Hypothalamus (tissue), 51 donors: ENCODE data around the gene HAUS3.
"Not testable (repeated sequence)": the region's sequence is repeated elsewhere in the genome, so short reads cannot be mapped to it uniquely, and the experiment has no call there.

Experiments
- DNase-seq, 51 donors: peaks; one replicate each; lab custom pipeline; 2025; lab: John Stamatoyannopoulos, UW

The HAUS3 gene

DNA sequence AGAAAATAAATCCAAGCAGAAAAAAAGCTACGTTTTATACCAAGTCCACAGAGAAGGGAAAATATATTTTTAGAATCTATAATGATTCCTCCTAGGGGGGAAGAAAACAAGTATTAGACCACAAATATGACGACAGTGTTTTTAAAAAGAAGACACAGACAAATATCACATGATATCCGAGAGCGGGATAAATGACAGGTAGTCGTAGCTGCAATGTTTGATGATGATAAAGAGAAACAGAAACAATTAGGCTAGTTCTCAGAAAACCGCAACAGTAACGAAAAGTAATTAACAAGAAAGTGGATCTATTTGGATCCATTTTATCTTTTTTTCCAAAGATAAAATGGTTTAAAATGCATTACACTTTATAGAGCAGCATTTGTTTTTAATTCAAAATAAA, 918 bp downstream of the HAUS3 start:
- DNase-seq = no peak

DNA sequence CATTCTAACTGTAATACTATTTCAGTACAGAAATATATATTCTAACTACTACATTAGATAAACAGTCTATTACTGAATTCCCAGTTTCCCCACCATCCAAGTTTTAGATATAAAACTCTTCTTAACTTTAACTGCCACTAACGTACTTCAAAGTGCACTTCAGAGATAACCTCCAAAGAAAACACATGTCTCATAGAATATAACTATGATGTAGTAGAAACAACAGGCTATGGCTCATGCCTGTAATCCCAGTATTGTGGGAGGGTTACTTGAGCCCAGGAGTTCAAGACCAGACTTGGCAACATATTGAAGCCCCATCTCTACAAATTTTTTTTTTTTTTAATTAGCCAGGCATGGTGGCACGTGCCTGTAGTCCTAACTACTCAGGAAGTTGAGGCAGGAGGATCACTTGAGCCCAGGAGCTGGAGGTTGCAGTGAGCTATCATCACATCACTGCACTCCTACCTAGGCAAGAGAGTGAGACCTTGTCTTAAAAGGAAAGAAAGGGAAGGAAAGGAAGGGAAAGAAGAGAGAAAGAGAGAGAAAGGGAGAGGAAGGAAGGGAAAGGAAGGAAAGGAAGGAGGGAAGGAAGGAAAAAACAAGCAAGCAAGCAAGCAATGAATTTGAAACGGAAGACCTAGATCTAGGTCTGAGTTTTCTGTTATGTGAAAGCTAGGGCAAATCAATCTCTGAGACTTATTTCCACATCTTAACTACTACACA, 4.8 kb downstream of the HAUS3 start:
- no peak for DNase-seq

DNA sequence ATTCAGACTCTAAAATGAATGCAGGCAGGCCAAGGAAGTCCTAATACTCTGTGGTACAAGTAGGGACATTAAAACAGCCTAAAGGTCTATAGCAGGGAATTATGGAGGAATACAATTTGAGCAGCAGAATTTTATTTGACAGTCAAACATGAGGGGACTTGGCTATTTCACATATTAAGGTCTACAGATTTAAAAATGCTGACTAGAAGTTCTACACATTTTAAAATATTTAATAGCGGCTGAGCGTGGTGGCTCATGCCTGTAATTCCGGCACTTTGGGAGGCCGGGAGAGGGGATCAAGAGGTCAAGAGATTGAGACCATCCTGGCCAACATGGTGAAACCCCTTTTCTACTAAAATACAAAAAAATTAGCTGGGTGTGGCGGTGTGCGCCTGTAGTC, 10.8 kb downstream of the HAUS3 start:
- no peak for DNase-seq

DNA sequence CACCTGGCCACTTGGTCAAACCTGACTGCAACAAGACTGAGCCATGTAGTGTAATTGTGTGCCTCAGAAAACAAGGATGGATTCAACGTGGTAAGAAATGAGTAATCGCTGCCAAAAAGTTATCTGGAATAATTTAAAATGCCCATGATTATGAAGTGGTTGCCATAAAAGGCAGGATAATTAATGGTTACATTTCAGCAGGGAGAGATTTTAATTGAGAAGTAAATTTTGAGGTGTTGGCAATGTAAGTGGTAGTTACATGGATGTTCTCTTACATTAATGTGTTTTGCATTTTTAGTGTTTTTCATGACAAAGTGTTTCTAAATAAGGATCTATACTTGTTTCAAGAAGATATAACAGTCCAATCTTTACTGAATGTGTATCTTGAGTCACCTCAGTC, 15.7 kb downstream of the HAUS3 start:
- no peak for DNase-seq

DNA sequence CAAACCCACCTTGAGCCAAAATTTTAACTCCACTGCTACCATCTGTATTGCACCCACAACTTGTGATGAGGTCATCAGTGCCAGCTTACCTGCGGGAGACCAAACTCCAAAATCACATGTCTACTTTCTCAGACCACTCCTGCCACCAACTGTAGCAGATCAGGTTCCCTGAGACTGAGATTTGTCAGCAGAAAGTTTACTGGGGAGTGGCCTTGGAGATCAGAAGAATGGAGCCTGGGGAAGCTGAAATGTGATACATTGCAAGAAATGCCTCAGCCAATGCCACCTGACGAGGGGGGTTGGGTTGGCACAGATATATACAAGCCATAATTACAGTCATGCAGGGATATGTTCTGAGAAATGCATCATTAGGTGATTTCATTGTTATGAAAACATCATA, 19.1 kb downstream of the HAUS3 start:
- DNase-seq = no peak

DNA sequence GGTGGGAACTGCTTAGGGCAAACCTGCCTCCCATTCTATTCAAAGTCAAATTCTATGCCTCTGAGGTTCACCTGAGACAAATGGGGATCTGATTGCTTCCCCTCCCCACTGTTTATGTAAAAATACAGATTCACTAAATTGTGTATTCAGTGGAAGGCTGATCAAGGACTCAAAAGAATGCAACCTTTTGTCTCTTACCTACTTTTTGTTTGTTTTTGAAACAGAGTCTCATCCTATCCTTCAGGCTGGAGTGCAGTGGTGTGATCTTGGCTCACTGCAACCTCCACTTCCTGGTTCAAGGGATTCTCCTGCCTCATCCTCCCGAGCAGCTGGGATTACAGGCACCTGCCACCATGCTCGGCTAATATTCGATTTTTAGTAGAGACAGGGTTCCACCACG, 20.5 kb downstream of the HAUS3 start:
- not testable (repeated sequence) for DNase-seq

DNA sequence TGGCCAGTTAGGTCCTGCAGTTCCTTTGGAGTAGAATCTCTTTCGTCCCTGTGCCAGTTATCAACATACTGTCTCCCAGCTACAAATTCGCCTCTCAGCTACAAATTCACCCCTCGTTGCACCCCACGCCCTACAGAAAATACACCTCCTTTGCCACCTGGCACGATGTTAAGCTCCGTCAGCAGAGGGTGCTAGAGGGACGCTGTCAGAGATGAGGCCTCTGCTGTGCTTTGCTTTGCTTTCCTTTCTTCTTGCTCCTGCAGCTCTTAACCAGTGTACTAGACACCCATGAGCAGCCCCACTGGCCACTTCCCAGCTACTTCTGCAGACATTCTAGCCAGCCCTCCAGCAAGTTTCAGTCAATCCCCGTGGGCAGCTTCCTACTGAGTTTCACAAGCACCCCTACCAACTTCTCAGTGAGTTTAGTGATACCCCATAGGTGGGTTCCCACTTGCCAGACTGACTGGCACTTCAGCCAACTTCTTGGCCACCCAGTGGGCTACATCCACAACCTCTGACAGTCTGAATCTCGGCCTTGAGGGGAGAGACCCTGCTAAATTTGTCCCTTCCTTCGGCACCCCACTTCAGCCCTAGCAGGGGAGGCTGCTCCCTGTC, 21.8 kb downstream of the HAUS3 start:
- peak in 44 of 51 donors; percentile 10 to 74 (median 42) for DNase-seq

DNA sequence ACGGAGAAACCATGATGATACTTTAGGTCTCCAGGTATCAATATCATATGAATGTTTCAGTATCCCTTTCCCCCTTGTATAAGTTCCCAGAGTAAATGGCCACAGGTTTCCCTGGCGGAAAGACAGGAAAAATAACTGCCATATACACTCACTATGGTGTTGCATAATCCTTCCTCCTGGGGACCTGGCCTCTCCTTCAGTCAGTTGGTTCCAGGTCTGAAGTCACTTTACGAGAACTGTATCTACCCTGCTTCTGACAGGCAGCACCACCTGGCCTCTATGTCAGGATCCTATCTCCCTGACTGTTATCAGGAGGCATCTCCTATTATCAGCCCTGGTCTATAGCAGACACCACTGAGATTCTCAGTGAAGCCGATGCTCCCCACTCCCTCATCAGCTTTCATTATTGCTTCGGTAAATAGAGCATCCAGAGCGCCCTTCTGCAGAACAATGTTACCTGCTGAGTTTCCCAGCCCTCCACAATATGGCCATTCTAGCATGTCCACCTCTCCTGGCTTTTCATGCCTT, 22.6 kb downstream of the HAUS3 start:
- DNase-seq = no peak

DNA sequence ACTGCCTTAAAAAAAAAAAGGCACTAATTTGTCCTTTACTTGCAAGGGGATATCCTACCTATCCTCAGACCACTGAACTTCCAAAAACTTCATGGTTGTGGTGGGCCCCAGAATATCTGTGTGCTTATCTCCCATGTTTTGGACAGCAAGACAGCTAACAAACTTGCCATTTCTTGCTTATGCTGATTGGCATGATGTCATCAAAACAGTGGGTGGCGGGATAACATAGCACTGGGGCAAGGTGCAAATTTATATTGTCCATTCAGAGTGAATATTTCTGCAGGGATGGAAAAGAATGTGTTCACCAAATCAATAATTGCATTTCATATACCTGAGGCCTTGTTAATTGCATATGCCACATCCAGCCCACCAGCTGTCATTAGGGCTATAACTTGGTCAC, 23.5 kb downstream of the HAUS3 start:
- no peak for DNase-seq

DNA sequence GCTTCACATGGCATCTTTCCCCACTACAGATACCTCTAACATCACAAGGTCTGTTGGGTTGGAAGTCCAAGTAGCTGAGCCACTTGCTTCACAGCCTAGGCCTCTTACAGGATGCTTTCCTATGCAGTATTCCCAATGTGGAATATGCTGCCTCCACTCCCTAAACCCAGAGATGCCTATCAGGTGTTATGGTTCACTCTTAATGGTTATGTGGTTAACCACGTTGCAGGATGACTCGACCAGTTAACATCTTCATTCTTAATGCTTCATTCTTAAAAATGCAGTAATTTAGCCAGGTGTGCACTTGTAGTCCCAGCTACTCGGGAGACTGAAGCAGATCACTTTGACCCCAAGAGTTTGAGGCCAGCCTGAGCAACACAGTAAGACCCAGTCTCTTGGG, 24.2 kb downstream of the HAUS3 start:
- DNase-seq = no peak

DNA sequence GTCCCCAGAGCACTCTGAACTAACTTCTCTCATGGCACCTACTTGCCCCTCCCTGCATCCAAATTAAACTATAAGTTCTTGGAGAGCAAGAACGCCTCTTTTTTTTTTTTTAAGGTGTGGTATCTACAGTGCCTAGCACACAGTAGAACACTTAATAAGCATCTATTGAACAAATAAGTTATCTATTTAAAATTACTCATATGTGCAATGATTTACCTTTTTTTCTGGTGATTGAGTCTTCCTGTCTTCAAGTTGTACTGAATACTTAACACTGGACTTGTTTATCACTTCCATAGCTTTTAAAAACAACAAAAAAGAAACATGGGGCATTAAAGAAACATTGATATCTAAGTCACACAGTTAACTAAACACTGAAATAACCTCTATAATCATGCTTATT, 29.1 kb downstream of the HAUS3 start:
- DNase-seq = no peak

DNA sequence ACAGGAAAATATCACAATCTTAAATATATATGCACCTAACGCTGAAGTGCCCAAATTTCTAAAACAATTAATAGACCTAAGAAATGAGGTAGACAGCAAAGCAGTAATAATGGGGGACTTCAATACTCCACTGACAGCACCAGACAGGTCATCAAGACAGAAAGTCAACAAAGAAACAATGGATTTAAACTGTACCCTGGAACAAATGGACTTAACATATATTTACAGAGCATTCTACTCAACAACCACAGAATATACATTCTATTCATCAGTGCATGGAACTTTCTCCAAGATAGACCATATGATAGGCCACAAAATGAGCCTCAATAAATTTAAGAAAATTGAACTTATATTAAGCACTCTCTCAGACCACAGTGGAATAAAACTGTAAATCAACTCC, 39.1 kb downstream of the HAUS3 start:
- not testable (repeated sequence) for DNase-seq

DNA sequence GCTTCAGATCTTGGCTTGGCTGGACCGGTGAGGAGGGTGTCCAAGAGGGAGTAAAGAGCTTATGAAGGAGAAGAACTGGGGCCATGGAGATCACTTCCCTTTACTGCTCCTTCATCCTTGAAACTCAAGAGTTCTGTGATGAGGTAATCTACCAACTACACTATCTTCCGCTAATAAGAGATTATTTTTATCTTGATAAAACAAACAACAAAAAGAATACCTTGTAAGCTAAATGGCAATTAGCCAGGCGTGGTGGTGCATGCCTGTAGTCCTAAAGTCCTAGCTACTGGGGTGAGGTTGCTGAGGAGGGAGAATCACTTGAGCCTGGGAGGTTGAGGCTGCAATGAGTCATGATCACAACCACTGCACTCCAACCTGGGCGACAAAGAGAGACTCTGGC, 47.4 kb downstream of the HAUS3 start:
- DNase-seq = no peak

DNA sequence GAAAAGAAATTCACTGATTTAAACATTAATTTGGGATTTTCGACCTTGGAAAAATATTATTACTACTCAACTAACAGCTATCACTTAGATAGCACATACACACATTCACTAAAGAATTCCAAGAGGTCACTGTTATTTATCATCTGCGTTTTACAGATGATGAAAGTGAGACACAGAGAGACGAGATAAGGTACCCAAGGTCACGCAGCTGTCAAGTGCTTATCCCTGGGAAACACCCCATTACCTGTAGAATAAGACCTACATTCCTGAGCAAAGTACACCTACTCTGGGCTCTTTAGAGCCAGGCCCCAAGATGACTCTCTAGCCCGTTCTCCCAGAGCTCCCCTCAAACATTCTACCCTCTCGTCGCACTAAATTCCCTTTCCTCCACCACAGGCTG, 48.6 kb downstream of the HAUS3 start:
- DNase-seq = no peak

DNA sequence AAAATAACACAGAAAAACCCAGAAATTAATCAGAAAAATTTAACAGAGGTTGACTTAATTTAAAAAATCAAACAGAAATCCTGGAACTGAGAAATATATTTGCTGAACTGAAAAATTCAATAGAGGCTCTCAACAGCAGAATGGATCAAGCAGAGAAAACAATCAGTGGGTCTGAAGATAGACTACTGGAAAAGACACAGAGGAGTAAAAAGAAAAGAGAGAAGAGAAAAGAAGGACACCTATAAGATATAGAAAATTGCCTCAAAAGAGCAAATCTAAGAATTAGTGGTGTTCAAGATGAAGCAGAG, 55.1 kb downstream of the HAUS3 start:
- no peak for DNase-seq

DNA sequence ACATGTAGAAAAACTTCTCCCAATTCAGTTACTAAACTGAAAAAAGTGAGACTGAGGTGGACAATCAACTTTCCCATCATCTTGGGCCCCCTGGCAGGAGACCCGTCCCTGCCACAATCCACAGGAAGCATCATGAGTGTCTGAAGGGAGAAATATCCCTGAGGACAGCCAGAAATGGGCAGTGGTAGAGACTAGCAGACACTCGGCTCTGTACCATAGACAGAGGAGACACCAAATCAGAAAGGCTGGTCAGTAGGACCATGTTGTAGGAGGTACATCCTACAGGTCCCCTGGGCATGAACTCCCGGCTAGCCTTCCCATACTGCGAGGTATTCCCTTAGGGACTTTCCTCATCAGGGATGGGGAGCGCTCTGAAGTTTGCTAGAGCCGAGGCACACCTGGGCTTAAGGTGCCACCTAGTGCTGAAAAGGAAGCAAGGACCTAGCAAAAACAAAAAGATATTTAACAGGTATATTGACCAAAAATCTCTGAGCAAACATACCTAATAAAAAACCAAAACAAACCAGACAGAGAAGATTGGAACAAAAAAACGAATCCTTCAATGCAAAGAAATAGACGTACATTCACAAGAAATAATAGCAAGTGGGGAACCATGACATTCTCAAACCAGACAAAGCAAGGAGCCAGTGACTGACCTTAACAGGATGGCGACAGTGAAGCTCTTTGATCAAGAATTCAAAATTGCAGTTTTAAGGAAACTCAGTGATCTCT, 55.6 kb downstream of the HAUS3 start:
- DNase-seq = no peak

DNA sequence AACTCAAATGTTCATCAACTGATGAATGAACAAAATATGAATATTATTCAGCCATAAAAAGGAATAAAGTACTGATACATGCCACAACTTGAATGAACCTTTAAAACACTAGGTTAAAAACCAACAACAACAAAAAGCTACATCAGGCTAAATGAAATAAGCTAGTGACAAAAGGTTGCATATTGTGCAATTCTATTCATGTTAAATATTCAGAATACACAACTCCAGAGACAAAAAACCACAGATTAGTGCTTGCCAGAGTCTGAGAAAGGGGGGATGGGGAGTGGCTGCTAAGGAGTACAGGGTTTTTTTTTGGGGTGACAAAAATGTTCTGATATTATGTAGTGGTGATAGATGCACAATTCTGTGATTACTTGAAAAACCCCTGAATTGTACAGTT, 58.5 kb downstream of the HAUS3 start:
- DNase-seq = no peak

DNA sequence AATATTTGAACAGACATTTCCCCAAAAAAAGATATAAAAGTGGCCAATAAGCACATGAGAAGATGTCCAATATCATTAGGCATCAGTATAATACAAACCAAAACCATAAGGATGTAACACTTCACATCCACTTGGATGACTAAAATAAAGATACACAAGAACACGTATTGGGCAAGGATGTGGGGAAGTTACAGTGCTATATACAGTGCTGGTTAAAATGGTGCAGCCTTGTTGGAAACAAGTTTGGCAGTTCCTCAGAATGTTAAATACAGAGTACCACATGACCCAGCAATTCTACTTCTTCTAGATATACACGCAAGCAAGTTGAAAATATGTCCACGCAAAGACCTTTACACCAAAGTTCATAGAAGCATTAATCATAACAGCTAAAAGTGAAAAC, 58.9 kb downstream of the HAUS3 start:
- DNase-seq = no peak

DNA sequence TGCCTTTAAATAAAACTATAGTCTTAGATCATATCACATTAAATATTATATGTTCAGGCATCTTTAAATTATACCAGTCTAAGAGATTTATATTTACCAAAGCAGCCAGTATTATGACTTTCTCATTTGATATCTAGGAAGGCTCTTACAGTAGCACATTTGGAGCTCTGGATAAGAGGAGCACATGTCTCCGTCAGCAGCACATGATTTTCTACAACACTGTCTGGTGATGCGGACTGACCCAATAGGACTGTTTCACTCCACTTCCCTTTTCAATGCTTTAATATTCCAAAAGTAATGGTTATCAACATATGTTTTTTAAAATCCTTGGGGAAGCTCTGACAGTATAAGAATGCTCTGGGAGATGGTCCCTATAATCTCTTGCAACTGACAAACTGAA, 61.5 kb downstream of the HAUS3 start:
- DNase-seq = no peak

DNA sequence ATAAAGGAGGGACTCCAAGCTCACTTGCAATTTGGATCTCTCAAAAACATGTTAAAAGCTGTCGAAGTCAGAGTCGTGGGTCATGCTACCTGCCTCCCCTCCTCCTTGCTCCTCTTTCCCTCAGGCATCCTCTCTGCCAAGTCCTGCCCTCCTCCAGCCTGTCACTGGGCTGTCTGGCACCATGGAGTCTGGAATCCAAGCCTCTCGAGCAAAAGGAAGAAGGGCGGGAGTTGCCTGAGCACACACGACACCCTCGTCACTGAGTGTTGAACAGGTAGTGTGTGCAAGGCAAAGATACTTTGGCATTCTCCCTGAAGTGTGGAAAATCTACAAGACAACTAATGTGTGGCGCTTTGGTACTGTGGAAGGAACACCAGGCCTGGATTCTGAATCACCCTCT, 62.2 kb downstream of the HAUS3 start:
- no peak for DNase-seq

DNA sequence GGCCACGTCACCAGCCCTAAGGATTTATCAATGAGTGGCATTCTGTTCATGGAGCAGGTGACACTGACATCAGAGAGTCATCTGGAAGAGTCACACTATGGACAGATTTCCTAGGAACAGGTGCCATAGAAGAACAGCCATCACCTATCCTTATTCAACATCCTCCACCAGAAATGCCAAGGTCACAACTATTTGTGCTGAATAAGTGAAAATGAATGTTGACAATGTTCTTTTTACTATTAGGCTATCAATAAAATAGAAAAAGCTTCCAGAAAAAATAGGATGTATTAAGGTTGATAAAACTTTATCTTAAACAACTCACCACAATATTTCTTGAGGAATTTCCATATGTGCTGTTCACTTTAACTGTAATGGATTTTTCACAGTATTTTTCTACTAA, 62.9 kb downstream of the HAUS3 start:
- no peak for DNase-seq
